Activated CD4-positive, alpha-beta T cell treated with anti-CD3 and anti-CD28 coated beads for 48 hours (primary cell): ENCODE measurements around the gene POLQ.
"Not testable (repeated sequence)": the region's sequence is repeated elsewhere in the genome, so short reads cannot be mapped to it uniquely, and the experiment has no call there.

Source experiments
- DNase-seq: peaks from one replicate; pipeline ENCODE4 v3.0.0-alpha.2; 2020

The POLQ gene

DNA sequence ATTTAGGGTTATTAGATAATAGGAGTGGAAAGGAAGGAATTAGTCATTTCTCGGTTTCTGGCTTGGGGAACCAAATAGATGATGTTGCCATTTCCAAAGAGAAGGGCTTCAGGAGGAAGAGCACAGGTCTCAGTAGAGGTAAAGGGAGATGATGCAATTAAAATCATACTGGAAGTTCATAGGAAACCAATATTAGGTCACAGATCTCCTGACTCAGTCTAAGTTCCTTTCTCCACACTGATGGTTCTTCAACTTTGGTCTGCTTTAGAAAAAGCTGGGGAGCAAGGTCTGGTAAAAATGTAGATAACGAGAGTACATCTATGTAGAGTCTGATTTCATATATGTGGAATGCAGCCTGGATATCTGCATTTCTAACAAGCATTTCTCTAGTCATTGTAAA lies 130.9 kb downstream of the POLQ start:
- DNase-seq = no peak

DNA sequence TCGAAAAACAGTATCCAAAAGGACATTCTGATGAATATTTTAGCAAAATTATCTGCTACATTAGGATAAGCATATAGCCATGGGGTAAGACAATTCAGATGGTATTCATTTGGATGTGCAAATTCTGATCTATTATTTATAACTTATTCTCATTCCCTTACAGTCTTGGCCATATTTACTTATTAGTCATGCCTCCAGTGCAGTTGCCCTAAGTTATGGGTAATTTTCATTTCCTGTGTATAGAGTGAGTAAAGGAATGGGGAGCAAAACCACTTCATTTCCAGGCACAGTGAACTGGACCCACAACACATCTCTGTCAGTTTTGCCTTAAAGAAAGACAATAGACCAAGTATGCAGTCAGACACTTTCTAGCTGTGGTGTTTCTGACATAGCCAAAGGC lies 134.3 kb downstream of the POLQ start:
- no peak for DNase-seq

DNA sequence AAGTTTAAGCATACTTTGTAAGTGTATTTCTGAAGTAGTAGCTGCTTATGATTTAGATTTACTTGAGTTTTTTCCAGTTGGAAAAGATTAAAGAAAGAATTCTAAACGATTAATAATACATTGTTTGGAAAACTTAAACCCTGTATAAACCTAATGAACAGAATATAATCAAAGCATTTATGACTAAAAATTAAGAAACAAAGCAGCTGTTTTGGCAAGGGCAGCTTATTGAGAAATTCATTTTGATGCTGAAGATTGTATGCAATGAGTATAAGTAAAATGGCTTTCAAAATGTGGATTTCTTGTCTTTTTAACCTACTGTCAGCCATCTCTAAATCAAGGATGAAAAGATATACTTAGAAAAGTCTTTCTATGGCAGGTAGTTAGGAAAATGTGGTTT lies 140.2 kb downstream of the POLQ start:
- no peak for DNase-seq

DNA sequence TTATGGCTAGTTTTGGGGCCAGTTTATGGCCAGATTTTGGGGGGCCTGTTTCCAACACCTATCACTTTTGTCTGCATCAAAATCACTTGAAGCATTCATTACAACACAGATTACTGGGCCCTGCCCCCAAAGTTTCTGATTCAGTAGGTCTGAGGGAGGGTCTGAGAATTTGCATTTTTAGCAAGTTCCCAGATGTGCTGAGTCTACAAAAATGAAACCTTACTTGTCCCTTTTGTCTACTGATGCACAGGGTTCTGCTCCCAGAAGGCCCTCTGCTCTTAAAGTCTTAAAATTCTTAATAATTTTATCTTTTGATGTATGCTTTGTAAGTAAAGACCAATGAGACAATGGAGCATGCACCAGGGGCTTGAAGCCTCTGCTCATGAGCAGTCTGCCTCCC lies 146.0 kb downstream of the POLQ start:
- no peak for DNase-seq

DNA sequence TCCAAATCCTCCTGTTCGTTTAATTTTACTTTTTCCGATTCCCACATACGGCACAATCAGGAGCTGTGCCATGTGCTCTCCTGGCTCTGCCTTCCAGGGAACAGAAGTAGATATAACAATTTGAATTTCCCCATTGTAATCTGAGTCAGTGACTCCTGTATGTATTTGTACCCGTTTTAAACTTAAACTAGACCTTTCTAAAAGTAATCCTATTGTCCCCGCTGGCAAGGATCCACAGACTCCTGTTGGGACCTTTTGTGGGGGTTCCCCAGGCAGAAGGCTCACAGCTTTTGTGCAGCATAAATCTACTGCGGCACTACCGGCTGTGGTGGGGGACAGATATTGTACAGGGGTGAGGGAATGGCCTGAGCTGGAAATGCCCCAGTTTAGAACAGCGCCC lies 147.7 kb downstream of the POLQ start:
- not testable (repeated sequence) for DNase-seq

DNA sequence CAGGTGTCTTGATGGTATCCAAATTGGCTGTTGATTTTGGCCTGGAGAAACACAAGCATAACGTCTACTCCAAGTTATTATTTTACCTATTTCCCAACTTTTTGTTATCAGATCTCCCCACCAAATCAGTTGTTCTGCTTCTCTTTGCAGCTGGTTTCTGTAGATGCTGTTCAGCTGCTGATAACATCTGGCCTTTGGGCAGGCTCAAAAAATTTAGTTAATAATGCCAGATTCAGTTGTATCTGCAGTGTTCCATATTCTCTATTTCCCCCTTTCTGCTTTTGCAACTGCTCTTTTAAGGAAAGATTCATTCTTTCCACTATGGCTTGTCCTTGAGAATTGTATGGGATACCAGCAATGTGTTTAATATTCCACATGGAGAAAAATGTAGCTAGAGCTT lies 149.8 kb downstream of the POLQ start:
- DNase-seq = not testable (repeated sequence)

DNA sequence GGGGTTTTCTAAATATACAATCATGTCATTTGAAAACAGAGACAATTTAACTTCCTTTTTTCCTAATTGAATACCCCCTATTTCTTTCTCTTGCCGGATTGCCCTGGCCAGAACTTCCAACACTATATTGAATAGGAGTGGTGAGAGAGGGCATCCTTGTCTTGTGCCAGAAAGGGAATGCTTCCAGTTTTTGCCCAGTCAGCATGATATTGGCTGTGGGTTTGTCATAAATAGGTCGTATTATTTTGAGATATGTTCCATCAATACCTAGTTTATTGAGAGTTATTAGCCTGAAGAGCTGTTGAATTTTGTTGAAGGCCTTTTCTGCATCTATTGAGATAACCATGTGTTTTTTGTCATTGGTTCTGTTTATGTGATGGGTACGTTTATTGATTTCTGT lies 157.5 kb downstream of the POLQ start:
- DNase-seq = not testable (repeated sequence)
